Measurements from ENCODE around the gene SPANXC.
"Not testable (repeated sequence)": the region's sequence is repeated elsewhere in the genome, so short reads cannot be mapped to it uniquely, and the experiment has no call there.

SPANXC gene, protein sequence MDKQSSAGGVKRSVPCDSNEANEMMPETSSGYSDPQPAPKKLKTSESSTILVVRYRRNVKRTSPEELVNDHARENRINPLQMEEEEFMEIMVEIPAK

GRCh38 chrX:141242417-141242816 is at the start of gene SPANXC:
Gene SPANXC, minus strand, starts transcription at chrX:141242517. Its CDS starts 60 bp downstream, at chrX:141242457.
- not testable (repeated sequence) for DNase-seq

DNA sequence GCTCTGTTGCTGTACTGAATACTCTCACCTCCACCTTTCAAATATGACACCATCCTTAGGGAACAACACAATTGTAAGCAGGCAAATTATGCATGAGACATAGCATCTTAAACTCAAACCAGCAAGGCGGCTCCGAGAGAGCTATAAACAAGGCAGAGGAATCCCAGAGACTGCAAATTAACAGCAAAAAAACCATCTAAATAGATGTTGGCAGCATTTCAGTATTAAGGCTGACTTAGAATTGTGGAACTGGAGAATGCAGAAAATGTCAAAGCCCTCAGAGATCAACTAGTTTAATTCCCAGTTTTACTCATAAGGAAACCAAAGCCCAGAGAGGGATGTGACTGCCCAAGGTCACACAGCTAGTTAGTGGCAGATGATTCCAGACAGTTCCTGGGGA is 37.2 kb upstream of the SPANXC start:
- DNase-seq, result no peak

DNA sequence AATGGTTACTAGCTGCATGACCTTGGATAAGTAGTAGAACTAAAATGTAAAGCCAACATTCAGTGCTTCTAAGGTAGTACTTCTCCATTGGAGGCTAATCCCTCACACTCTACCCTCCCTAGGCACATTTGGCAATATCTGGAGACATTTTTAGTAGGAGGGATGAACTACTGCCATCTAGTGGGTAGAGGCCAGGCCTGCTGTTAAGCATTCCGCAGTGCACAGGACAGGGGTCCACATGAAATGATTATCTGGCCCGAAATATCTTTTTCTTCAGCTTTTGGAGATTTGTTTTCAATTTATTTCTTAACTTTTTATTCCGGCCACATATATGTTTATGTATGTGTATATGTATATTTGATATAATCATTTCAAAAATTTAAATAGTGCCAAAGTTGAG is 36.0 kb upstream of the SPANXC start:
- peak; percentile 2 for DNase-seq

DNA sequence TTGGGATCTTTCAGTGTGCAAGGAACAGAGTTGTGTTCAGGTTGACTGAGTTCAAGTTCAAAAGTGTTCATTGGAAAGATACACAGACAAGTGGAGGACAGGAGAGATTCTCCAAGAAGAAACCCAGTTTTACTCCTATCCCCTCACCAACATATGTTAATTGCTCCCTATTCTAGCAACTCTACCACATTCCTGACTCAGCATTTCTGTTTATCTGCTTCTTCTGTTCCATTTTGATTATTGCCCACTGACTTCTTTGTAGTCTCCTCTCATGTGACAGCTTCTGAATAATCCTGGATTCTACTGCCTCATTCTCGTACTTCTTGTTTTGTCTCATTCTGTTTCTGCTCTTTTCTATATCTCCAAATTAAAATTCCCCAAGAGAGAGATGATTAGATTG is 15.8 kb upstream of the SPANXC start:
- no peak for DNase-seq

DNA sequence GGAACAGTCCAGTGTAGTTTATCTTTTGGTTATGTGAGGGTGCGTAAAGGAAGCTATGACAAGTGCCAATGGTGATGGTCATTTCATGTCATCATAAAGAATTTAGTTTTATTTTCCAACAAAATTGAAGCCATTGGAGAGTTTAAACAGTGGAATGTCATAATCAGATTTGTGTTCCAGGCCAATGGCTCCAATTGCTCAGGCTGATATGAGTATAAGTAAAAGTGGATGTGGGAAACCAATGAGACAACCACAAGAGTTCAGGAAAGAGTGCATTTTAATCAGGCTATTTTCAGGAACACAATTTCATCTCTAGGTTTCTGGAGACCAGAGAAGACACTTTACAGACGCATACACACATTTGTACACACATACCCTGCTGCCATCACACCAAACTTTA is 20.7 kb downstream of the SPANXC start:
- DNase-seq, result no peak

- DNase-seq, result no peak
Observed at GRCh38 chrX:141220342-141221008, 21.8 kb downstream of the SPANXC start.

DNA sequence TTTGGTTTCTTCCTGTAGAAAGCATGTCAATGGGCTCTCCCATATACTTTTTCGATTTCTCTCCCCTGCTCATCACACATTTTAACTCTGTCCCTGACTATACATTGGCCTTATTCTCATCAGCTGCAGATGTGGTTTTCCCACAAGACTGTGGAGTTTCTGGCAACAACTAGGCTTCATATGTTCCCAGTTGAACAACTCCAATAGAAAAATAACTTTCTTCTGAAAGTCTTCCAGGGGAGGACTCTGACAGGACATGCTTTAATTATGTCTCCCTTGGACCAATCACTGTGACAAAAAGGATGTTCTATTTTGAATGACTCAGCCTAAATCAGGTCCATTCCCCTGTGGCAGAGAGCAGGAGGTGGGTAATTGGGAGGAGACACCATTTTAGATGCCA is 28.1 kb downstream of the SPANXC start:
- no peak for DNase-seq

GRCh38 chrX:141201962-141202361 is 40.4 kb downstream of the SPANXC start:
- DNase-seq, result no peak

Data from RPMI8226 (cell line).